Measurements from ENCODE around the gene AMZ1. TPM values are rescaled to one million over a fixed set of nuclear protein-coding genes. Genes with fewer than 3 reads are reported as not detected.

The AMZ1 gene
- total RNA-seq, 4 donors from 2014 or later: 0.19 to 0.27 TPM; not detected in 2

DNA sequence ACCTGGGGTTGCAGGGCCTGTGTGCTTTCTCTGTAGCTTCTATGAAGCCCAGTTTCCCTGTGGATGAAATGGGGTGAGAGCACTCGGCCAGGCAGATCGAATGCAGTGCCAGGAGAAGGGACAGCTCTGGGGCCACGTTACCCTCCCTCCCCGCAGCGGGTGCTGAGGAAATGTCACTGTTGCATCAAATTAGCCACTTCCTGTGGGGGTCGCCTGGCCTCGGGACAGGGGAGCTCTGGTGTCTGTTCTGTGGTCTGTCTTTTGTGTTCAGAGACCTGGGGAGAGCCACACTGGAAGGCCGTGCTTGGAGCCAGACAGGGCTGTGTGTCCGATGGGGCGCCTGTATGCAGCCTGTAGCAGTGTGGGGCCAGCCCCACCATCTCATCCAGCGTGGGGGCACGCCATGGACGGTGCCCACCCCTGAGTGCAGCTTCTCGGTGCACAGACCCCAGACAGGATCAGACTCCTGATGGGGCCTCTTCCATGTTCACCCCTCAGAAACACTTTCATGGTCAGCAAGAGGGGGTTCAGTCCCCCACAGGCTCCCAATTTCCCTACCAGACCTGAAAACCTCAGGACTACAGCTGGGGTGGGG lies 42.6 kb upstream of the AMZ1 start:
- TF ChIP-seq, protein P1, sequence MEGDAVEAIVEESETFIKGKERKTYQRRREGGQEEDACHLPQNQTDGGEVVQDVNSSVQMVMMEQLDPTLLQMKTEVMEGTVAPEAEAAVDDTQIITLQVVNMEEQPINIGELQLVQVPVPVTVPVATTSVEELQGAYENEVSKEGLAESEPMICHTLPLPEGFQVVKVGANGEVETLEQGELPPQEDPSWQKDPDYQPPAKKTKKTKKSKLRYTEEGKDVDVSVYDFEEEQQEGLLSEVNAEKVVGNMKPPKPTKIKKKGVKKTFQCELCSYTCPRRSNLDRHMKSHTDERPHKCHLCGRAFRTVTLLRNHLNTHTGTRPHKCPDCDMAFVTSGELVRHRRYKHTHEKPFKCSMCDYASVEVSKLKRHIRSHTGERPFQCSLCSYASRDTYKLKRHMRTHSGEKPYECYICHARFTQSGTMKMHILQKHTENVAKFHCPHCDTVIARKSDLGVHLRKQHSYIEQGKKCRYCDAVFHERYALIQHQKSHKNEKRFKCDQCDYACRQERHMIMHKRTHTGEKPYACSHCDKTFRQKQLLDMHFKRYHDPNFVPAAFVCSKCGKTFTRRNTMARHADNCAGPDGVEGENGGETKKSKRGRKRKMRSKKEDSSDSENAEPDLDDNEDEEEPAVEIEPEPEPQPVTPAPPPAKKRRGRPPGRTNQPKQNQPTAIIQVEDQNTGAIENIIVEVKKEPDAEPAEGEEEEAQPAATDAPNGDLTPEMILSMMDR (IDR thresholded peaks at IDR 0.05): no peak
- no peak for TF ChIP-seq POLR2A (IDR thresholded peaks at IDR 0.05)
- WGBS, 2 donors: 72 to 78% methylated on average over 9 to 12 of the region's 14 CpGs
- intact Hi-C loops (cut with DNase I; ENCODE audit: low total_unique reads): no loop called here
- DNase-seq (ENCODE audit: low spot score in 2 of 2): no peak
- no peak overlapping the region for H3K4me3 ChIP-seq (ENCODE audit: low read depth, poor library complexity, severe bottlenecking)

DNA sequence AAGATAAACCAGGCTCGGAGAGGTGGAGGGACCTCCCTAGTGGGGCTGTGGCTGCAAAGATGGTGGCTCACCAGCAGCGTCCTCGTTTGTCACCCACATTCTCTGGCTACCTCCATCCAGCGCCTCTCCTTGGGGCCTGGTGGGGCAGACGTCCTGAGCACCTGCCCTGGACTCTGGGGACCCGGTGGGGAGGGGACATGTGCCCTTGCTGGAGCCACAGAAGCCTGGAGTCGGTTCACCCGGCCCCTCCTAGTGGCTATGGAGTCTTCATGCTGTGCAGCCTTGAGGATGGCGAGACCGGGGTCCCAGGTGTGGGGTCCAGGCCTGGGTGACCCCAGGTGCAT lies 41.7 kb upstream of the AMZ1 start:
- no peak for DNase-seq (ENCODE audit: low spot score in 2 of 2)
- TF ChIP-seq, protein P1 (IDR thresholded peaks at IDR 0.05): no peak
- TF ChIP-seq POLR2A (IDR thresholded peaks at IDR 0.05): no peak
- 87 to 91% methylated on average over 7 to 10 of the region's 10 CpGs for WGBS, 2 donors
- intact Hi-C loops (cut with DNase I; ENCODE audit: low total_unique reads): no loop called here
- H3K4me3 ChIP-seq (ENCODE audit: low read depth, poor library complexity, severe bottlenecking): no peak overlapping the region

DNA sequence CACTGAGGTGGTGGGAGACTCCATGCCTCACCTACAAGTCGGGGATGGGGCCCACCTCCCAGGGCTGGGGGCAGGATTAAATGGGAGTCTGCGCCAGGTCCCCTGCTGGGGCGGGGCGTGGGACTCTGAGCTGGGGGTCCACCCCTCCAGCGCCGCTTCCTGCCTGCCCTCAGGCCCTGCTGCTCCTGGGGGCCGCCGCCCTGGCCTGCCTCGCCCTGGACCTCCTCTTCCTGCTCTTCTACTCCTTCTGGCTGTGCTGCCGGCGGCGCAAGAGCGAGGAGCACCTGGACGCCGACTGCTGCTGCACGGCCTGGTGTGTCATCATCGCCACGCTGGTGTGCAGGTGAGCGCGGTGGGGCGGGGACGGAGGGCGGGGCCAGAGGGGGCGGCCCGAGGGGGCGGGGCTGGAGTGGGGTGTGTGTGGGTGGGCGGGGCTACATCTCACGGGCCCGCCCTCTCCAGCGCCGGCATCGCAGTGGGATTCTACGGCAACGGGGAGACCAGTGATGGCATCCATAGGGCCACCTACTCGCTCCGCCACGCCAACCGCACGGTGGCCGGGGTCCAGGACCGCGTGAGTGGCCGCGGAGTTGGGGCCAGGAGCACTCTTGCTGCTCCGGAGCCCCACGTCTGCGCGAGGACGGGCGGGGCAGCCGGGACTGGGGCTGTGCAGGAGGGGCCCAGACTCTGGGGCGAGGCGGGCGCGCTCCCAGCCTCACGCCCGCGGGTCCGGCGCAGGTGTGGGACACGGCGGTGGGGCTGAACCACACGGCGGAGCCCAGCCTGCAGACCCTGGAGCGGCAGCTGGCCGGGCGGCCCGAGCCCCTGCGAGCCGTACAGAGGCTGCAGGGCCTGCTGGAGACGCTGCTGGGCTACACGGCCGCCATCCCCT lies 41.1 kb upstream of the AMZ1 start:
- intact Hi-C loops (cut with DNase I; ENCODE audit: low total_unique reads): no loop called here
- TF ChIP-seq, protein P1 (IDR thresholded peaks at IDR 0.05): no peak
- TF ChIP-seq POLR2A (IDR thresholded peaks at IDR 0.05): no peak
- 81 to 88% methylated on average over 42 to 58 of the region's 73 CpGs for WGBS, 2 donors
- no peak for DNase-seq (ENCODE audit: low spot score in 2 of 2)
- H3K4me3 ChIP-seq (ENCODE audit: low read depth, poor library complexity, severe bottlenecking): no peak overlapping the region

DNA sequence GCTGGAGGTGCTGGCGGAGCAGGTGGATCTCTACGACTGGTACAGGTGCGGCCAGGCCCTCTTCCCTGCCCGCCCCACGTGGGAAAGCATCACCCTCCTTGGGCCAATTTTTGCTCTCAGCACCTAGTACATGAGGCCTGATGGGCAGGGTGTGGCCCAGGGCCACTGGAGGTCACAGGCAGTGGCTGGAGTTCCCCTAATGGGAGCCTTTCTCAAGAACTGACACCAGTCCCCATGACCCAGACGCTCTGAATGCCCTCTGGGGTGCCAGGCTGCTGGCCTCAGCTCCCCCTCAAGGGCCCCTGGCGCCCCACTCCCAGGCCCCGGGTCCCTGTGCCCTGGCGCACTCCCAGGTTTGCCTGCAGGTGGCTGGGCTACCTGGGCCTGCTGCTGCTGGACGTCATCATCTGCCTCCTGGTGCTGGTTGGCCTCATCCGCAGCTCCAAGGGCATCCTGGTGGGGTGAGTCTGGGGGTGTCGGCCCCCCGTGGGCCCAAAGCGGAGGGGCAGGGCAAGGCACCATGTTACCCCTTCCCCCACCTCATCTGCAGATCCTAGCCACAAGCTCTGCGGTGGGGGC lies 40.3 kb upstream of the AMZ1 start:
- 82 to 96% methylated on average over 13 of the region's 15 CpGs for WGBS, 2 donors
- TF ChIP-seq, protein P1 (IDR thresholded peaks at IDR 0.05): no peak
- no peak for TF ChIP-seq POLR2A (IDR thresholded peaks at IDR 0.05)
- H3K4me3 ChIP-seq (ENCODE audit: low read depth, poor library complexity, severe bottlenecking): no peak overlapping the region
- DNase-seq (ENCODE audit: low spot score in 2 of 2): no peak
- intact Hi-C loops (cut with DNase I; ENCODE audit: low total_unique reads): no loop called here

DNA sequence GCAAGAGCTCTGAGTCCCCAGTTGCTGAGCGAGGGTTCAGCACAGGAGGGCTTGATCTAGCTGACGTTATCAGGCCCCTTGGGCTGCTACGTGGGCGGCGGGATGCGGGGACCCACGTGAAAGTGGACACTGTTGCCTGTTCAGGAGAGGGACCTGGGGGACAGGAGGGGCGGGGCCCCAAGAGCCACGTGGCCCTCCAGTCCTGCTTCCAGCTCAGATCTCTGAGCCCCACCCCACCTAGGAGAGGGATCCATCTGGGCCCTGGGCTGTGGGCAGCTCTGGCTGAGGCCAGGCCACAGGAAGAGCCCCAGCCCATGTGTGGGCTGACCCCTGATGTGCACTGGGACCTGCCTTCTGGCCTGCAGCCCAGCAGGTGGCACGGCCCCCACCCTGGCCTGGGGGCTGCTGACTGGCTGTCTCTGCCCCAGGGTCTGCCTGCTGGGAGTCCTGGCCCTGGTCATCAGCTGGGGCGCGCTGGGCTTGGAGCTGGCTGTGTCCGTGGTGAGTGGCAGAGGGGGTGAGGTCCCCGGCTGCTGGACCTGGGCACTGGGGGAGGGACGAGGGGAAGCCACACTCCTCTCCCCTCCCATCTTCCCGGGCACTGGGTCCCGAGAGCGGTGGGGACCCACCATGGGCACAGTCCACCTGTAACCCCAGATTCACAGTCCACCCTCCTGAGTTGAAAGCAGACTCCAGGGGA lies 38.7 kb upstream of the AMZ1 start:
- TF ChIP-seq, protein P1 (IDR thresholded peaks at IDR 0.05): no peak
- TF ChIP-seq POLR2A (IDR thresholded peaks at IDR 0.05): no peak
- no peak overlapping the region for H3K4me3 ChIP-seq (ENCODE audit: low read depth, poor library complexity, severe bottlenecking)
- intact Hi-C loops (cut with DNase I; ENCODE audit: low total_unique reads): no loop called here
- WGBS, 2 donors: 85 to 87% methylated on average over 12 to 14 of the region's 18 CpGs
- no peak for DNase-seq (ENCODE audit: low spot score in 2 of 2)

All from lower leg skin (tissue), 4 donors.